KMS-11 (cell line): ENCODE measurements around the gene GOLGA2.

ENCODE experiments used
- H2AFZ ChIP-seq: fragments of 200-600 bp; sonication (generic); 2 replicates; pipeline ENCODE4 v1.6.1; 2016; ENCODE audit warnings: antibody characterized with exemption, mixed run types, low read depth
- H3K27ac ChIP-seq: fragments of 200-600 bp; sonication (generic); 2 replicates; pipeline ENCODE4 v1.6.1; 2016; ENCODE audit warnings: mild to moderate bottlenecking, mixed run types
- H3K27me3 ChIP-seq: fragments of 200-600 bp; sonication (generic); 2 replicates; pipeline ENCODE4 v1.6.1; 2017; ENCODE audit warnings: mild to moderate bottlenecking, low read depth, mixed run types, moderate library complexity; ENCODE audit not compliant: insufficient read depth
- H3K36me3 ChIP-seq: fragments of 200-600 bp; sonication (generic); 2 replicates; pipeline ENCODE4 v1.6.1; 2017; ENCODE audit warnings: mild to moderate bottlenecking, mixed run types; ENCODE audit not compliant: insufficient read depth
- H3K4me1 ChIP-seq: fragments of 200-600 bp; sonication (generic); 2 replicates; pipeline ENCODE4 v1.6.1; 2016; ENCODE audit warnings: mild to moderate bottlenecking, low read depth, mixed run types; ENCODE audit not compliant: poor library complexity, severe bottlenecking
- H3K4me2 ChIP-seq: fragments of 200-600 bp; sonication (generic); 2 replicates; pipeline ENCODE4 v1.7.0; 2016; ENCODE audit warnings: mild to moderate bottlenecking, mixed run types
- H3K4me3 ChIP-seq: fragments of 200-600 bp; sonication (generic); IDR thresholded peaks from 2 replicates; pipeline ENCODE4 v1.6.1; 2017; ENCODE audit warnings: low read depth, low read length, mixed read lengths; ENCODE audit not compliant: insufficient read depth
- H3K79me2 ChIP-seq: fragments of 200-600 bp; sonication (generic); 2 replicates; pipeline ENCODE4 v1.6.1; 2016; ENCODE audit warnings: low read depth, mixed run types; ENCODE audit not compliant: insufficient read depth
- H3K9ac ChIP-seq: fragments of 200-600 bp; sonication (generic); 2 replicates; pipeline ENCODE4 v1.6.1; 2016; ENCODE audit warnings: mild to moderate bottlenecking, mixed run types
- H4K20me1 ChIP-seq: fragments of 200-600 bp; sonication (generic); 2 replicates; pipeline ENCODE4 v1.6.1; 2016; ENCODE audit warnings: mild to moderate bottlenecking, mixed run types; ENCODE audit not compliant: insufficient read depth
- TF ChIP-seq, protein P1 (sequence below): fragments of 200-600 bp; sonication (generic); conservative IDR thresholded peaks from 2 replicates; pipeline ENCODE4 v1.6.1; 2017; ENCODE audit warnings: low read depth, mild to moderate bottlenecking, antibody characterized with exemption, low read length, moderate library complexity, mixed read lengths

Gene GOLGA2

DNA sequence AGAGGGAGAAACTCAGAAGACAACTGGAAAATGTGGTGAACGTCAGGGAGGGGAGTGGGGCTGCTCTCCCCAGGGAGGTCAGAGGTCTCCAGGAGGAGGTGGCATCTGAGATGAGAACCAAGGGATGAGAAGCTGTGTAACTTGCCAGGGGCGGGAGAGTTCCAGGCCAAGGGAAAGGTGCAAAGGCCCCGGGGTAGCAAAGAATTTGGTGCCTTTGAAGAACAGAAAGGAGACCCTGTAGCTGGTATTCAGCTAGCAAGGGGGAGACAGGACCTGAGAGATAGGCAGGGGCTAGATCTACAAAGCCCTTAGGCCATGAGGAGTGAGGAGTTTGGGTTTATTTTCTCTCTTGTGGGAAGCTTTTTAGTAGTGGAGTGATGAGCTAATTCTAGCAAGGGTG lies 69.3 kb downstream of the GOLGA2 start:
- no peak overlapping the region for H3K9ac ChIP-seq
- no peak overlapping the region for H3K27ac ChIP-seq
- TF ChIP-seq, protein P1, sequence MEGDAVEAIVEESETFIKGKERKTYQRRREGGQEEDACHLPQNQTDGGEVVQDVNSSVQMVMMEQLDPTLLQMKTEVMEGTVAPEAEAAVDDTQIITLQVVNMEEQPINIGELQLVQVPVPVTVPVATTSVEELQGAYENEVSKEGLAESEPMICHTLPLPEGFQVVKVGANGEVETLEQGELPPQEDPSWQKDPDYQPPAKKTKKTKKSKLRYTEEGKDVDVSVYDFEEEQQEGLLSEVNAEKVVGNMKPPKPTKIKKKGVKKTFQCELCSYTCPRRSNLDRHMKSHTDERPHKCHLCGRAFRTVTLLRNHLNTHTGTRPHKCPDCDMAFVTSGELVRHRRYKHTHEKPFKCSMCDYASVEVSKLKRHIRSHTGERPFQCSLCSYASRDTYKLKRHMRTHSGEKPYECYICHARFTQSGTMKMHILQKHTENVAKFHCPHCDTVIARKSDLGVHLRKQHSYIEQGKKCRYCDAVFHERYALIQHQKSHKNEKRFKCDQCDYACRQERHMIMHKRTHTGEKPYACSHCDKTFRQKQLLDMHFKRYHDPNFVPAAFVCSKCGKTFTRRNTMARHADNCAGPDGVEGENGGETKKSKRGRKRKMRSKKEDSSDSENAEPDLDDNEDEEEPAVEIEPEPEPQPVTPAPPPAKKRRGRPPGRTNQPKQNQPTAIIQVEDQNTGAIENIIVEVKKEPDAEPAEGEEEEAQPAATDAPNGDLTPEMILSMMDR, result no peak
- no peak overlapping the region for H3K4me2 ChIP-seq
- peaks cover 3% of the 10 kb centered on the region for H3K4me1 ChIP-seq
- H2AFZ ChIP-seq, result no peak overlapping the region
- no peaks in the 10 kb centered on the region for H3K36me3 ChIP-seq
- peaks cover 48% of the 10 kb centered on the region for H3K27me3 ChIP-seq
- H3K4me3 ChIP-seq, result no peak overlapping the region
- no peaks in the 10 kb centered on the region for H3K79me2 ChIP-seq
- H4K20me1 ChIP-seq, result no peaks in the 10 kb centered on the region
